Prostate gland (tissue), 2 donors: ENCODE results near the gene LRCH3. TPM values are rescaled to one million over a fixed set of nuclear protein-coding genes. Genes with fewer than 3 reads are reported as not detected.

Source experiments
- DNase-seq: peaks from one replicate; pipeline ENCODE4 v3.0.0-alpha.2; 2019; ENCODE audit warnings: low spot score
- H3K27ac ChIP-seq, 2 donors: fragments of 200-600 bp; sonication (generic); 2 replicates each; pipeline ENCODE4 v1.5.1; 2017 to 2019
- H3K27me3 ChIP-seq: fragments of 200-600 bp; sonication (generic); replicated peaks from 2 replicates; pipeline ENCODE4 v1.5.1; 2019; ENCODE audit not compliant: insufficient read depth
- H3K36me3 ChIP-seq, 2 donors: fragments of 200-600 bp; sonication (generic); 1 replicate in 1 of 2; 2 replicates in 1 of 2; pipeline versions ENCODE4 v1.5.1 to v1.8.1; 2017 to 2019
- H3K4me1 ChIP-seq: fragments of 200-600 bp; sonication (generic); replicated peaks from 2 replicates; pipeline ENCODE4 v1.5.1; 2019
- H3K4me3 ChIP-seq, 2 donors: fragments of 200-600 bp; sonication (generic); 2 replicates each; pipeline ENCODE4 v1.5.1; 2017 to 2019
- H3K9me3 ChIP-seq: fragments of 200-600 bp; sonication (generic); 2 replicates; pipeline ENCODE4 v1.5.1; 2017
- CTCF ChIP-seq, 4 experiments: fragments of 200-600 bp in 2 of 4; fragments of 450-650 bp in 2 of 4; sonication (generic) in 2 of 4; IDR thresholded peaks; 1 replicate in 3 of 4; 2 replicates in 1 of 4; pipeline ENCODE4 v1.5.1; 2016 to 2019; ENCODE audit warnings: antibody characterized with exemption in 4 of 4, mild to moderate bottlenecking in 2 of 4, moderate library complexity in 2 of 4
- POLR2A ChIP-seq: fragments of 450-650 bp; IDR thresholded peaks from one replicate; pipeline ENCODE4 v1.6.1; 2016; ENCODE audit warnings: antibody characterized with exemption, mild to moderate bottlenecking
- POLR2AphosphoS5 ChIP-seq: sonication (generic); formaldehyde crosslinking; IDR thresholded peaks from one replicate; pipeline ENCODE4 v1.6.1; 2017; ENCODE audit warnings: antibody characterized with exemption
- whole genome bisulfite sequencing: methylation state at CpG from one replicate; pipeline ENCODE4 v1.1.5; 2018; 5-methylcytosine and 5-hydroxymethylcytosine counted together
- intact Hi-C: fragments of 100-400 bp; cut with DNase I; formaldehyde crosslinking; loops from one replicate; pipeline ENCODE4 v1.14.2; 2022
- total RNA-seq, 2 donors: library from RNA; depleted of rRNA; stranded (reverse); fragments of >200 nt; gene quantifications; one replicate each; pipeline ENCODE4 v1.1.0, GENCODE V29; 2016

The LRCH3 gene
- total RNA-seq, 2 donors from 2014 or later: 31.6 to 114 TPM

DNA sequence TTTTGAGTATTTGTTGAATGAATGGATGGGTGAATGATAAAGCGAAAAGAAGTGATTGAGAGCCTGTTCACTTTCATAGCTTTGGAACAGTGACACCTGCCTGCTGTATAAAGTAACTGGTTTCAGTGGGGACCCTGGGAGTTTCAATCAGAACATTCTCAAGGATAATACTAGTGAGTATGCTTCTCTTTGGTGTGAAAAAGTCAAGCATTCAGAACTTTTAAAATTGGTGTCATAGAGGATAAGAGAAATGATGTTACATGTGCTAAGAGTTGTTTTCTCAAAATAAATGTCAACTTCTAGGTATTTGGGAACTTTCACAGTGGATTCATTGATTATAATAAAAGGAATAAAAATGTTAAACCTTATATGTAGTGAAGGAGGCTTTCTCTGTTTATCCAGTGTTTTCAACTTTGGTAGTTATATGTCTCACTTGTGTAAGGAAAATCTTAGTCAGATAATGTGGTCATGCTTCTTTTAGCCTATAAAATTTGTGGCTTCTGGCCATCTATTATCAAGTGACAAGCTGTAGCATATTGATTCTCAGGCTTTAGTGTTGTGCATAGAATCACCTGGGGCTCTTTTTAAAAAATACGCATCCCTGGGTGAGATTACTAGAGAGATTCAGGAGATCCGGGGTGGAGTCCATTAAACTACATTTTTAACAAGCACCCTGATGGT, 11.9 kb downstream of the LRCH3 start:
- H3K4me1 ChIP-seq: no peaks in the 10 kb centered on the region
- intact Hi-C loops: no loop called here

DNA sequence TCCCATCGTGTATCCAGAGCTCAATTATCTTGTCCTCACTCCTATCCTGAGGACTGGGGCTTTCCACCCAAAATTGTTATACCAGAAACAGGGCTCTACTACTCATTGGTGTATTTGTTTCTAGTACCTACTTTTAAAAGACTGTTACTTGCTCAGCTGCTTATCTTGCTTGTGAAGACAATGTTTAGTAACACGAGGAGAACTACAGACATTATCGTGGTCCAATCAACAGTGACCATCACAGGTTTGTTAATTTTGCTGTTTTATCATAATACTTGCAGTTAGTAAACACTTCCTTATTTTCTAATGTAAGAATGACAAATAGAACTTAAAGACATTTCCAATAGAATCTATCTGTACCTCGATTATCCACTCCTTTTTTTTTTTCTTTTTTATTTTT, 13.5 kb downstream of the LRCH3 start:
- Histone ChIP-seq H3K27me3 (no peaks in the 10 kb centered on the region), H3K36me3 (no peaks in the 10 kb centered on the region), H3K27ac (no peak overlapping the region), H3K9me3 (no peaks in the 10 kb centered on the region), H3K4me1 (peaks cover 2% of the 10 kb centered on the region), H3K4me3 (no peak overlapping the region)
- no peak for TF ChIP-seq POLR2A
- TF ChIP-seq CTCF (IDR thresholded peaks at IDR 0.05): no peak
- TF ChIP-seq POLR2AphosphoS5: no peak
- intact Hi-C loops: no loop called here
- DNase-seq: no peak
- WGBS: 82% methylated on average over 4 of the region's 4 CpGs

More for the DNA sequence above, 11.9 kb downstream of the LRCH3 start:
- H3K36me3 ChIP-seq: no peaks in the 10 kb centered on the region
- TF ChIP-seq POLR2A: no peak
- no peak for TF ChIP-seq POLR2AphosphoS5
- no peak for TF ChIP-seq CTCF (IDR thresholded peaks at IDR 0.05)
- no peaks in the 10 kb centered on the region for H3K27me3 ChIP-seq
- 76% methylated on average over 3 of the region's 3 CpGs for WGBS
- H3K9me3 ChIP-seq: no peaks in the 10 kb centered on the region
- no peak overlapping the region for H3K4me3 ChIP-seq
- no peak overlapping the region for H3K27ac ChIP-seq
- no peak for DNase-seq

DNA sequence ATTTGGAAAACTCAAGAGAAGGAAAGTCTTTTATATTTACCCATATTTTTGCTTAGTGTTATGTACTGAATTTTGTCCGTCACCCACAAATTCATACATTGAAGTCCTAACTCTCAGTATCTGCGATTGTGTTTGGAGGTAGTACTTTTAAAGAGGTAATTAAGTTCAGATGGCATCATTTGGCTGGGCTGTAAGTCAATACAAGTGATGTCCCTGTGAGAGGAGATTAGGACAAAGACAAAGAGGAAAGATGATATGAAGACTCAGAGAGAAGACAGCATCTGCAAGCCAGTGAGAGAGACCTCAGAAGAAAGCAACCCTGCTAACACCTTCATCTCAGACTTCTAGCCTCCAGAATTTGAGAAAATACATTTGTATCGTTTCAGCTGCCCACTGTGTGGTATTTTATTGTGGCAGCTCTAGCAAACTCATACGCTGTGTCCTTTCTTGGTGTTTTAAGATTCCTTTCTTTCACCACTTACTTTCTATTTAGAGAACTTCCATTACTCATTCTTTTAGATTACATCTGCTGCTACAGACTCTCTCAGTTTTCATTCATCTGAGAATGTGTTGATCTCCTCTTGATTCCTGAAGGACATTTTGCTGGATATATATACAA, 17.0 kb downstream of the LRCH3 start:
- H3K4me3 ChIP-seq: no peak overlapping the region
- intact Hi-C loops: no loop called here
- no peaks in the 10 kb centered on the region for H3K9me3 ChIP-seq
- no peaks in the 10 kb centered on the region for H3K36me3 ChIP-seq
- H3K4me1 ChIP-seq: peaks cover 2% of the 10 kb centered on the region
- H3K27me3 ChIP-seq: no peaks in the 10 kb centered on the region
- DNase-seq: no peak
- 67% methylated on average over 4 of the region's 4 CpGs for WGBS
- no peak for TF ChIP-seq CTCF (IDR thresholded peaks at IDR 0.05)
- TF ChIP-seq POLR2A: no peak
- no peak for TF ChIP-seq POLR2AphosphoS5
- H3K27ac ChIP-seq: no peak overlapping the region

DNA sequence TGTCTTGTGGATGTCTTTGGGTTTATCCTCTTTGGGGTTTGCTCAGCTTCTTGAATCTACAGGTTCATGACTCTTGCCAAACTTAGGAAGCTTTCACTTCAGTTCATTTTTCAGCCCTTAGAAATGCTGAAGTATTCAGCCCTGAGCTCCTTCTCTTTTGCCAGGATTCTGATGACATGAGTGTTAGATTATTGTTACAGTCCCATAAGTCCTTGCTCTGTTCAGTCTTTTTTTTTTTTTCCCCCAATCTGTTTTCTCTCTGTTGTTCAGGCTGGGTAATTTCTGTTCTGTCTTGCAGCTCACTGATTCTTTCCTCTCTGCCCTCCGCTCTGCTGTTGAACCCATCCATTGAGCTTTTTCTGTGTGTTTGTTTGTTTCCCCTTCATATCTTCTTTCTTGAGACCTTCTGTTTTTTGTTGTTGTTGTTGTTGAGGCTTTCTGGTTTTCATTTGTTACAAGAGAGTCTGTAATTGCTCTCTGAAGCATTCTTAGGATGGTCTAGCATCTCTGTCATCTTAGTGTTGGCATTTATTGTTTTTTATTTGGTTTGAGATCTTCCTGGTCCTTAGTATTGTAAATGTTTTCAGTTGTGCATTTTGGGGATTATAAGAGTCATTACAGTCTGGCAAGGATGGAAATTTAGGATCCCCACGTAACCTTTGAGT, 18.4 kb downstream of the LRCH3 start:
- Histone ChIP-seq H3K27me3 (no peaks in the 10 kb centered on the region), H3K9me3 (no peaks in the 10 kb centered on the region), H3K27ac (peak overlapping the region in 1 of 2 donors; percentile 38), H3K4me3 (no peak overlapping the region), H3K36me3 (no peaks in the 10 kb centered on the region), H3K4me1 (peaks cover 2% of the 10 kb centered on the region)
- TF ChIP-seq CTCF (IDR thresholded peaks at IDR 0.05): no peak
- no peak for TF ChIP-seq POLR2AphosphoS5
- TF ChIP-seq POLR2A: no peak
- intact Hi-C loops: no loop called here
- 37% methylated on average over 2 of the region's 2 CpGs for WGBS
- no peak for DNase-seq
